ENCODE results near the gene KRTAP5-1. TPM values are rescaled to one million over a fixed set of nuclear protein-coding genes. Genes with fewer than 3 reads are reported as not detected.

The KRTAP5-1 gene
- total and polyA plus RNA-seq, 2 donors, result not detected

DNA sequence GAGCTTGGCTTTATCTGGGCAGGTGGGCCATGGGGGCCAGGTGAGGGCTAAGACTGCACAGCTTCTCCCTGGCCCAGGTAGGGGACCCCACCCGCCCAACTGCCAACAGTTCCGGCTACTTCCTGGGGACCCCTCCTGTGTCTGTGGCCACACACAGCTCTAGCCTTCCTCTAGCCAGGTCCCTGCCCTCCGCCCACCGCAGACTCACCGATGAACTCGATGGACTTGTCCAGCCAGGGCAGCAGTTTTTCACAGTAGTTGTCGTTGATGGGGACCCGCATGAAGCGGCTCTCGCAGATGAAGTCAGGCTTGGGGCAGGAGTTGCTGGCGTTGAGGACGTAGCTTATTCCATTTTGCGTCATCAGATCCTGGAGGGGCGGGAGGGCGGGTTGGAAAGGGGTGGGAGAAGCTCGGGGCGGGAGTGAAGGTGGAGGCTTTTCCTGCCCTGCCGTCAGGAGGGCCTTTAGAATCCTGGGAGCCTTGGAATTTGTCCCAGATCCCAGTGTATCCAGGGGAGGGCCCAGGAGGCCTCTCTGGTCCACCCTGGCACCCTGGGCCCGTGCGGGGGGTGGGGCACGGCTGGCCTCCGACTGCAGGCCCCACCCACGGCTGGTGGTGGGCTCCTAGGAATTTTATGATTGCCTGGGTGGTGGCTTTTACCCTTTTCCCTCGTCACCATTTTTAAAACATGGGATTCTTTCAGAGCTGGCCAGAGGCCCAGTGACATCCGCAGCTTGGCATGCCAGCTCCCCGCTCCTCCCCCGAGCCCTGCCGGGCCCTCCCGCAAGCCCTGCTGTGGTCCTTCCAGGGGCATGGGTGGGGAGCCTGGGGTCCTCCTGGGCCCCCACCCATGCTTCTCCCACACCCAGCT is 26.9 kb downstream of the KRTAP5-1 start:
- WGBS, result 32% methylated on average over 29 of the region's 29 CpGs
- H3K4me1 ChIP-seq (ENCODE audit: insufficient read depth), result no peaks in the 10 kb centered on the region
- no peak for DNase-seq (ENCODE audit: extremely low spot score)
- no peak overlapping the region for H3K4me3 ChIP-seq (ENCODE audit: low read depth, low read length)
- H3K27ac ChIP-seq (ENCODE audit: low read depth), result no peak overlapping the region
- H3K36me3 ChIP-seq (ENCODE audit: insufficient read depth), result peaks cover 2% of the 10 kb centered on the region

DNA sequence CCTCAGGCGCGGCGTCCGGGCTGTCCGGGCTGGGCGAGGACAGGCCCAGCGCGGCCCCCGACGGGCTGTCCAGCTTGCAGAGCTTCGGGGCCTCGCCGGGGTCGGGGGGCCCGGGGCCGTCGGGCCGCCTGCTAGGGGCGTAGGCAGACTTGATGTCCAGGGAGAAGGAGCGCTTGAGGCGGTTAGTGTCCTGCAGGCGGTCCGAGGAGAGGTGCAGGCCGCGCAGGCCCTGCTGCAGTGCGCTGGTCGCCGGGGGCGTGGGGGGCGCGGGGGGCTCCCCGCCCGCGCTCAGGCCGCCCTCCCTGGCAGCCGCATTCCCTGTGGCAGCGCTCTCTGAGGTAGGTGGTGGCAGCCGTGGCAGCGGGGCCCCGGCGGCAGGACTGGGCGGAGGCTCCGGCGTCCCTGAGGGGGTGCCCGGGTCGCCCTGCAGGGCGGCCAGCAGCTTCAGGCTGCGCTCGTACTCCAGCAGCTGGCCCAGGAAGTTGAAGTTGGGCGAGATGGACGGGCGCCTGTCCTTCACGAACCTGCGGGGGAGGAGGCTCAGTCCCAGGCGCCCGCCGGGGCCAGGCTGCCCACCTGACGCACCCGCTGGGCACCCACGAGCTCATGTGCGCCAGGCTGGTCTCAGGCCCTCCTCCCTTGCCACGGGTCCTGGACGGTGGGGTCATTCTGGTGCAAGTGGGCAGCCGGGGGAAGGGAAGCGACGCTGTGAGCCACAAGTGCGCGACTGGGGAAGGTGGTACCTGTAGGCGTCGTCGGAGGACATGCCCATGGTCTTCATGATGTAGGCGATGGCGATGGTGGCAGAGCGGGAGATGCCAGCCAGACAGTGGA is 27.8 kb downstream of the KRTAP5-1 start:
- Histone ChIP-seq H3K27ac (ENCODE audit: low read depth) (no peak overlapping the region), H3K4me3 (ENCODE audit: low read depth, low read length) (no peak overlapping the region), H3K4me1 (ENCODE audit: insufficient read depth) (no peaks in the 10 kb centered on the region), H3K36me3 (ENCODE audit: insufficient read depth) (peaks cover 2% of the 10 kb centered on the region)
- no peak for DNase-seq (ENCODE audit: extremely low spot score)
- WGBS, result 86% methylated on average over 74 of the region's 74 CpGs

DNA sequence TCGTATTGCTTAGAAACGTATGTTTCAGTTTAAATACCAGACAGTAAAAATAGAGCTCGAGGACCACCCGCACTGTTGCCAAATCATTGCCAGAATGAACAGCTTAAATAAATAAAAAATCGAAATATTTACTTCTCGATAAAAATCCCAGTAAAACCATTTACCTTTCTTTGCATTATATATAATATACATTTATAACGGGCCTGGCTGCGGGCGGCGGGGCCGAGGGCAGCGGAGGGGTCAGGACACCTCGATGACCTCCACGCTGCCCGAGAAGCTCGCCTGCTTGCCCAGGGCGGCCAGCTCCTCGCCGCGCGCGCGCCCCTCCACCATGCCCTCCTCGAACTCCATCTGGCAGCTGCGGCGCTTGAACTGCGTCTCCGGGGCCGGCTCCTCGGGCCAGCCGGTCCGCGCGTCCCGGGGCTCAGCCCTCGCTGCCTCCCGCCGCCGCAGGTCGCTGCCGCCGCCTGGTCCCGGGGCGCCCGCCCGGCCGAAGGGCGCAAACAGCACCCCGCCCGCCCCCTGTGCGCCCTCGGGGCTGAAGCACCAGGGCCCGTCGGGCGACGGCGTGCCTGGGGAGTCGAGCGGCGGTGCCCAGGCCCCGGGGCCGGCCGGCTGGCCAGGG is 28.7 kb downstream of the KRTAP5-1 start:
- no peak for DNase-seq (ENCODE audit: extremely low spot score)
- Histone ChIP-seq H3K27ac (ENCODE audit: low read depth) (no peak overlapping the region), H3K36me3 (ENCODE audit: insufficient read depth) (peaks cover 2% of the 10 kb centered on the region), H3K4me3 (ENCODE audit: low read depth, low read length) (no peak overlapping the region), H3K4me1 (ENCODE audit: insufficient read depth) (no peaks in the 10 kb centered on the region)
- WGBS, result 69% methylated on average over 63 of the region's 63 CpGs

DNA sequence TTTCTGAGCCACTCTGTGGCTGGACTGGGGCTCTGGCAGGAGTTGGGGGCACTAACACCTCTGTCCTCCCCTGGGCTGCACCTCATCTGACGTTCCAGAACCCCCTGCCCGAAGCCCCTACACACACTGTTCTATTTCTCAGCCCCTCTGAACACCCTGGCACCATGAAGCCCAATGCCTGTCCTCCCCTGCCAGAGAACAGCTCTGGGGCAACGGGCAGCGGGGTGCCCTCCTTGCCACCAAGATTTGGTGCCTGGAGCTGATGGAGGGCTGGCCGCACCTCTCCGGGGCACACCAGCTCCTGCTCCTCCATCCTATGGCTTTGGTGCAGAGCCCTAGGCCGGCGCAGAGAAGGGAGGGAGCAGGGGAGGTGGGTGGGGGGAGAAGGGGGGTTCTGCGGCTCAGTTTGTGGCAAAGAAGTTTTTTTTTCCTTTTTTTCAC is 29.4 kb downstream of the KRTAP5-1 start:
- H3K4me1 ChIP-seq (ENCODE audit: insufficient read depth), result no peaks in the 10 kb centered on the region
- peaks cover 2% of the 10 kb centered on the region for H3K36me3 ChIP-seq (ENCODE audit: insufficient read depth)
- H3K4me3 ChIP-seq (ENCODE audit: low read depth, low read length), result no peak overlapping the region
- no peak overlapping the region for H3K27ac ChIP-seq (ENCODE audit: low read depth)
- 84% methylated on average over 9 of the region's 9 CpGs for WGBS
- no peak for DNase-seq (ENCODE audit: extremely low spot score)

DNA sequence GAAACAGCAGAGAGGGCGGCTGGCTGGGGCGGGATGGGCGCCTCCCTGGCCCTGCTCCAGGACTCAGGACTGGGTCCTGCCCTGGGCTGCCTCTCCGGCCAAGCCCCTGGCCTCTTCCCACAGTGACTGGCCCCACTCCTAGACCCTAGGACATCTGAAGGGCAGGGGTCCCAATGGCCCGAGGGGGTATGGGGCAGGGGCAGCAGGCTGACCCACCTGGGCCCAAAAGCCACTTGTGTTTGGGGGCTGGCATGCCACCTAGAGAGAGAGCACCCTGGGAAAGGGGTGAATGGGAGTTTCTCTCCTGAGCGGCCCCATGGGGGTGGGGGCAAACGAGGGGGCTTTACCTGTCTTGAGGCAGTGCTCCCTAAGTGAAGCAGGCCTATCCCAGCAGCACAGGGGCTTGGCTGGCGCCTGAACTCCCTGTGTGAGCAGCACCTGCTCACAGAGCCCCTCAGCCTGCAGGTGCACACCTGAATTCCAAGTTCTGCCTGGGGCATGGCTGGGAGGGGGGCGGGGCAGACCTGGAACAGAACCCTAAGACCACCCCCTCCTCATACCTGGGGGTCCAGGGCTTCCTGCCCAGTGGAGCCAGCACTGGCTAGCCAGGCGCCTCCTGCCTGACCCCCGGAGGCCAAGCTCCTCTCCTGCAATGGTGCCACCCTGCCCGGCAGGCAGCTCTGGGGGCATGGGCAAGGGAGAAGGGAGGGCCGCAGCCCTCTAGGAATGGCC is 29.9 kb downstream of the KRTAP5-1 start:
- 90% methylated on average over 13 of the region's 13 CpGs for WGBS
- no peak for DNase-seq (ENCODE audit: extremely low spot score)
- H3K36me3 ChIP-seq (ENCODE audit: insufficient read depth), result peaks cover 2% of the 10 kb centered on the region
- H3K27ac ChIP-seq (ENCODE audit: low read depth), result no peak overlapping the region
- no peaks in the 10 kb centered on the region for H3K4me1 ChIP-seq (ENCODE audit: insufficient read depth)
- no peak overlapping the region for H3K4me3 ChIP-seq (ENCODE audit: low read depth, low read length)

DNA sequence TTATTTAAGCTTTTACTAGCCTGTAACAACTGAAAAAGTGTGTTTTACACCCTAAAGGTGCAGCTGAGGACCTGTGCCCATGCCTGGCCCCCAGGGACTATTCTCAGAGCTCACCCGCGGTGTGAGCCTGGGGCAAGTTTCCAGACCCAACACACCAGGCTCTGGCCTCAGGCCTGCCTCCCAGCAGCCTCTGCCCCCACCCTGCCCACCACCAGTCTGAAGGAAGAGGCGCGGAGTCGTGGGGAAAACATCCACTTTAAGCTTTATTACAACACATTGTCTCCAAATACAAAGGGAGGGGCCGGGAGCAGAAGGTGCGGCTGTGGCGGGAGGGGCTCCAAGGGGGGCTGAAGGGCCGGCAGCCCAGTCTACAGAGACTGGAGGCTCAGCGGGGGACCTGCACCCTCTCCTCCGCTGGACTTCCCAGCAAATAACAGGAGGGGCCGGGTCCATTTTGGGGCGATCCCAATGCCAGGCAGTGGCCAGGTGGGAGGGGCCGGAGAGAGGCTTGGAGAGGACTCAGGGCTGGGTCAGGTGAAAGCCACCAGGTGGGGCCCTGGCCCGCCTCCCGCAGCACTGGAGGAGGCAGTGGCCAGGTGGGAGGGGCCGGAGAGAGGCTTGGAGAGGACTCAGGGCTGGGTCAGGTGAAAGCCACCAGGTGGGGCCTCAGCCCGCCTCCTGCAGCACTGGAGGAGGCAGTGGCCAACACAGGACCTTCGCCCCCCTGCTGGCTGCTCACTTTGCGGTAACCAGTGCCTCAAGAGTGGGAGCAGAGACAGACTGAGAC is 31.1 kb downstream of the KRTAP5-1 start:
- whole genome bisulfite sequencing, result 72% methylated on average over 20 of the region's 20 CpGs
- Histone ChIP-seq H3K36me3 (ENCODE audit: insufficient read depth) (peaks cover 2% of the 10 kb centered on the region), H3K4me1 (ENCODE audit: insufficient read depth) (no peaks in the 10 kb centered on the region), H3K27ac (ENCODE audit: low read depth) (no peak overlapping the region), H3K4me3 (ENCODE audit: low read depth, low read length) (no peak overlapping the region)
- DNase-seq (ENCODE audit: extremely low spot score), result no peak

DNA sequence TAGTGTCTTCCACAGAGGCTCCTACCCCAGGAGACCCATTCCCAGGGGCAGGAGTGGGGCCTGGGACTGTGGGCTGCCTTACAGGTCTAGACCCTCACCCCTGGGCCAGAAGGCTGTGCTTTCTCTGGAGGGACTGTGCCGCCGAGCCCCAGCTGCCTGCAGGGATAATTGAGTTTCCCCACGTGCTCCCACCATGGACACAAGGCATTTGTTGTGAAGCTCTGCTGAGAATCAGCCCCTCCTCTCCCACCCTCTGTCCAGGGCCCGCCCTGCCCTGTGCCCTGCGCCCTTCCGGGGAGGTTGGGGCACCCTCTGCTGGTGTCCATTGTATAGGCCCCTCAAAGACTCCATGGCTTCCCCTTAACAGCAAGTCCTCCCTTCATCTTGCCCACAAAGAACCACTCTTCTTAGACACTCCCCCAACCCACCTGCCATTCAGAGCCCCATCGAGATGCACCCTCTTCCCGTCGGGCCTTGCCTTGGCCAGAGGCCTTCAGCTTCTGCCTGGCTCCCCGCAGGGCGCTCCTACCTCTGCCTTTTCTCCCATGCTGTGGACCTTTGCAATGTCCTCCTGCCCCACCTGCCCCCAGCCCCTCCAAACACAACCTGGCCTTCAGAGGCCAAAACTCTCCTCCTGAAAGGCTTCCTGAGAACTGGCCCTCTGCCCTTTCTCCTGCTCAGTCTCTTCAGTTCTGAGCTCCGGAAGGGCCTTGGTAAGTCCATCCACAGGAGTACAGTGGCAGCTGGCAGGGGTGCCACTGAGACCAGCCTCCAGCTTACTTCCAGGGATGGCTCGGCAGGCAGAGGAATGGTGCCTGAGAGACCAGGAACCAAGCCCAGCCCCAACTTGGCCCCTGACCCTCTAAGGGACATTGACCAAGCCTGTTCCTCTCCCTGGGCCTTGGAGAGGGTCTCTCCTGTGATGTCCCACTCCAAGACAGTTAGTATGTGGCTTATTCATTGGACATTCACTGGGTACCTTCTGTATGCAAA is 35.4 kb downstream of the KRTAP5-1 start:
- Histone ChIP-seq H3K36me3 (ENCODE audit: insufficient read depth) (no peaks in the 10 kb centered on the region), H3K4me1 (ENCODE audit: insufficient read depth) (no peaks in the 10 kb centered on the region), H3K4me3 (ENCODE audit: low read depth, low read length) (no peak overlapping the region), H3K27ac (ENCODE audit: low read depth) (no peak overlapping the region)
- WGBS, result 80% methylated on average over 13 of the region's 13 CpGs
- DNase-seq (ENCODE audit: extremely low spot score), result no peak

DNA sequence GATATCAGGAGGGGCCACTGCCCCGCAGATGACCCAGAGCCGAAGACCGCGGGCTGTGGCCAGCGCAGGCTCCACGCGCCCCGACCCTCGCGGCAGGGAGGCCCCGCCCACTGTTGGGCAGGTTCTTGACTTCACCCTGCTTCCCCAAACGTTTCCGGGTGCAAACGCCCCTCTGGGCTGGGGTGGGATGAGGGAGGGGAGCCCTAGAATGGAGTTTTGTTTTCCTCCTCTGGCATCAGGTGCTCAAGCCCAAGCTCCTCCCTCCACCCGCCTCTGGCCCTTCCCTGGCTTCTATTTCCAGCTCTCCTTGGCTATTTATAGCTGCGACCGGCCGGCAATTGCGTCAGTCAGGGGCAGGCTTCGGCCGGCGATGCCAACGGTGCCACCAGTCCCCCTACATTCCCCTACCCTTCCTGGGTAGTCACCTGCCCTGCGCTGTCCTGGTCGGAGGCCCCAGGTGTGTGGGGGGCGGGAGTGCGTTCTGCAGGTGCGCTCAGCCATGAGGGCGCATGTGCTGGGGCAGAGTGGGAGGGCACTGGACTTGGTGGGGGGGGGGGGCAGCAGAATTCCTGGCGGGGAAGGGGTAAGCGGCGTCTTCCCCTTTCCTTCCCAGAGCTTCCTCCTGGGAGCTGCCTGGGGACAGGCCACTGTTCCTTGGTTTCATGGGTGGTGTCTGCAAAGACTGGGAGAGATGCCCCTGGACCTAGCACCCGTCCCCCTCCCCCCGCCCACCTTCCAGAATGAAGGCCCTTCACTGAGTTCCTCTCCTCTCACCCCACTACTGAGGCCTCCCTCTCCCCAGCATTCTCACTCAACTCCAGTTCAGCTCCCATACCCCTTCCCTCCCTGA is 36.6 kb downstream of the KRTAP5-1 start:
- no peak for DNase-seq (ENCODE audit: extremely low spot score)
- Histone ChIP-seq H3K4me1 (ENCODE audit: insufficient read depth) (no peaks in the 10 kb centered on the region), H3K4me3 (ENCODE audit: low read depth, low read length) (no peak overlapping the region), H3K27ac (ENCODE audit: low read depth) (no peak overlapping the region), H3K36me3 (ENCODE audit: insufficient read depth) (no peaks in the 10 kb centered on the region)
- WGBS, result 14% methylated on average over 34 of the region's 34 CpGs

DNA sequence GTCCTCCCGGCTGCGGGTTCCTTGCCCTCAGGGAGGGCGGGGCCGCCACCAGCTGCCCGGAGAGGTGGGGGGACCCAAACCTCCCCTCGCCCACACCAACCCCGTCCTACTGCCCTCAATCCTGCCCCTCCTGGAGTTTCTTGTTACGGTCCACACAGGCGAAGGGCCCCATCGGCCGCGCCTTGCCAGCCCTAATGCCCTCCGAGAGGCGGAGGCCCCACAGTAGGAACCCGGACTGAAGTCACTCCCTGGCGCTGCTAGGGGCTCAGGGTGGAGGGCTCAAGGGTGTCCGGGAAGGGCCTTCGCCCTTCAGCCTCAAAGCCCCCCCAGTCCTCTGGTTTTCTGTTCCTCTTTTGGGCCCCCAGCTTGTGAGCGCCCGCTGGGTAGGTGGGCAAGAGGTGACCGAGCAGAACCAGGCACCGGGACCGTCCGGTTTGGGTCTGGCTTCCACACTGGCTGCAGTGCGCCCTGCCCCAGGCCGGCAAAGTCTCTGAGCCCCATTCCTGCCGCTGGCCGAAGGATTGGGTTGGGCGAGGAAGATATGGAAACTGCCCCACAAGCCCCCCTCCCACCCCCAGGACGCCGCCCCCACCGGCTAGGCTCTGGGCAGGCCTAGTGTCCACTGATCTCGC is 37.5 kb downstream of the KRTAP5-1 start:
- H3K27ac ChIP-seq (ENCODE audit: low read depth), result no peak overlapping the region
- H3K4me1 ChIP-seq (ENCODE audit: insufficient read depth), result no peaks in the 10 kb centered on the region
- no peaks in the 10 kb centered on the region for H3K36me3 ChIP-seq (ENCODE audit: insufficient read depth)
- no peak for DNase-seq (ENCODE audit: extremely low spot score)
- H3K4me3 ChIP-seq (ENCODE audit: low read depth, low read length), result peak overlapping the region; percentile 27
- 19% methylated on average over 33 of the region's 33 CpGs for WGBS

DNA sequence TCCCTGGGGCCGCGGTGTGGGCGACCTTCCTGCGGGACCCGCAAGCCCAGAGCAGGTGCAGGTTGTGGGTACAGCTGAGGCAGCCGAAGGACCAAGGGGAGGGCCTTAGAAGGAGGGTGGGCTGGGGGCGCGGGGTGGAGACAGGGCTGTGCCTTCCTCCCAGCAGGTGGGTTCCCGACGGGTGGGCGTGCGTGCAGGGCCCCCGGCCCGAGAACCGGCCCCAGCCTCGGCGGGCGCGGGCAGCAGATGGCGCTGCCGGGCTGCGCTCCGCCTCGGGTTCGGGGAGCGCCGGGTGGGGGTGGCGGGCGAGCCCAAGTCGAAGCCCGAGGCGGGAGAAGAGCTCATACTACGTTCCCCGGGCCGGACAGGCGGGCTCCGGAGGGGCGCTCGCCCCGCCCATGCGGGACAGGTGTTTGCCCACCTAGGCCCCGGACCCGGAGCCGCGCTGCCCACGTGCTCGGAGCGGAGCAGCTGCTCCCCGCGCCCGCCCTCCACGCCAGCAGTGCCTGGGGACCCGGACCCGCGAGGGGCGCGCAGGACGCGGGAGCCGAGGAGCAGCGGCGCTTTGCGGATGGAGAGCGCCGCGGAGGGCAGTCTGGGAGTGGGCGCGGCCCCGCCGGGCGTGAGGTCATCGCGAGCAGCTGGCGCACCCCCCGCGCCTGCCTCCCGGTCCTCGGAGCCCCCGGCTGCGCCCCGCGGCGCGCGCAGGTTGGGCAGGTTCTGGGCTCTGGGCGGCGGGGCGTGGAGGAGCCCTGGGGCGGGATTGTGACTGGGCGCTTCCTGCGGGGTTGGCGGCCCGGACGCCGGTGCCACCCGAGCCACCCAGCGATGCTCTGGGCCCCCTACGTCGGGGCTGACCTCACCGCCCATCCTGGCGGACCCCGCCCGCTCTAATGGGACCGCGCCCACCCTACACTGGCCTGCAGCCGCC is 38.3 kb downstream of the KRTAP5-1 start:
- Histone ChIP-seq H3K4me3 (ENCODE audit: low read depth, low read length) (peak overlapping the region; percentile 27), H3K27ac (ENCODE audit: low read depth) (no peak overlapping the region), H3K4me1 (ENCODE audit: insufficient read depth) (no peaks in the 10 kb centered on the region), H3K36me3 (ENCODE audit: insufficient read depth) (no peaks in the 10 kb centered on the region)
- 2% methylated on average over 105 of the region's 106 CpGs for WGBS
- no peak for DNase-seq (ENCODE audit: extremely low spot score)
